IMR-90 (cell line): ENCODE data around the gene IER3. TPM values are rescaled to one million over a fixed set of nuclear protein-coding genes. Genes with fewer than 3 reads are reported as not detected.

ENCODE experiments used
- ATAC-seq: fragments of 200-7000 bp; cut with Tn5 transposase; 2 replicates; pipeline ENCODE4 v1.9.1; 2020; ENCODE audit warnings: low read depth, mild to moderate bottlenecking, moderate library complexity
- BruUV-seq: library from RNA; stranded (reverse); fragments of 400-500 nt; replicated peaks from 2 replicates; lab custom pipeline; 2021; lab: Mats Ljungman, UMichigan
- CTCF ChIA-PET: fragments of 300-600 bp; formaldehyde crosslinking; extraction: SDS; loops from one replicate; lab custom pipeline; 2021; ENCODE audit warnings: antibody characterized with exemption; lab: Yijun Ruan, JAX
- POLR2A ChIA-PET: fragments of 300-600 bp; sonication (Branson Sonifier 250); formaldehyde crosslinking; loops from one replicate; lab custom pipeline; 2022; ENCODE audit warnings: antibody characterized with exemption; ENCODE audit not compliant: unreplicated experiment; lab: Charles Lee
- DNase-seq: peaks from one replicate; pipeline ENCODE4 v3.0.0; 2013
- H2AFZ ChIP-seq: replicated peaks from 2 replicates; pipeline ENCODE3; 2013; ENCODE audit warnings: low read length, mild to moderate bottlenecking; ENCODE audit not compliant: poor library complexity
- H2AK5ac ChIP-seq: 2 replicates; pipeline ENCODE4 v1.6.1; 2013; ENCODE audit warnings: low read depth, low read length, inconsistent platforms
- H2AK9ac ChIP-seq: replicated peaks from 2 replicates; pipeline ENCODE3; 2013; ENCODE audit warnings: mild to moderate bottlenecking, low read depth, low read length, moderate library complexity; ENCODE audit not compliant: poor library complexity
- H2BK120ac ChIP-seq: 2 replicates; pipeline ENCODE4 v1.6.1; 2013; ENCODE audit warnings: low read depth, low read length, inconsistent platforms
- H2BK15ac ChIP-seq: 3 replicates; pipeline ENCODE4 v1.6.1; 2013; ENCODE audit warnings: low read depth, low read length, inconsistent platforms
- H2BK20ac ChIP-seq: 2 replicates; pipeline ENCODE4 v1.6.1; 2013; ENCODE audit warnings: low read depth, mild to moderate bottlenecking, inconsistent platforms, low read length, moderate library complexity
- H2BK5ac ChIP-seq: 2 replicates; pipeline ENCODE4 v1.6.1; 2013; ENCODE audit warnings: mild to moderate bottlenecking, low read depth, low read length, inconsistent platforms; ENCODE audit not compliant: poor library complexity, severe bottlenecking
- H3K14ac ChIP-seq: replicated peaks from 2 replicates; pipeline ENCODE4 v1.6.1; 2013; ENCODE audit warnings: low read depth, low read length, inconsistent platforms
- H3K18ac ChIP-seq: 2 replicates; pipeline ENCODE4 v1.6.1; 2013; ENCODE audit warnings: low read depth, low read length, control low read depth
- H3K23ac ChIP-seq: 2 replicates; pipeline ENCODE4 v1.6.1; 2013; ENCODE audit warnings: low read depth, low read length, inconsistent platforms
- H3K27ac ChIP-seq: 2 replicates; pipeline ENCODE4 v1.5.1; 2013; ENCODE audit warnings: mild to moderate bottlenecking, control low read depth, low read length; ENCODE audit not compliant: insufficient read depth
- H3K27me3 ChIP-seq: 2 replicates; pipeline ENCODE4 v1.6.1; 2013; ENCODE audit warnings: low read length; ENCODE audit not compliant: control insufficient read depth, insufficient read depth
- H3K36me3 ChIP-seq: 2 replicates; pipeline ENCODE4 v1.6.1; 2013; ENCODE audit warnings: low read length, mixed read lengths; ENCODE audit not compliant: control insufficient read depth, insufficient read depth
- H3K4ac ChIP-seq: 2 replicates; pipeline ENCODE4 v1.6.1; 2013; ENCODE audit warnings: low read depth, low read length, inconsistent platforms
- H3K4me1 ChIP-seq: 2 replicates; pipeline ENCODE4 v1.6.1; 2013; ENCODE audit warnings: low read length, mixed read lengths; ENCODE audit not compliant: control insufficient read depth, insufficient read depth
- H3K4me2 ChIP-seq: 2 replicates; pipeline ENCODE4 v1.6.1; 2013; ENCODE audit warnings: low read depth, mild to moderate bottlenecking, control low read depth, low read length, moderate library complexity
- H3K4me3 ChIP-seq: 2 replicates; pipeline ENCODE4 v1.5.1; 2013; ENCODE audit warnings: low read depth, mild to moderate bottlenecking, control low read depth, low read length, moderate library complexity; ENCODE audit not compliant: insufficient read depth
- H3K56ac ChIP-seq: 2 replicates; pipeline ENCODE4 v1.6.1; 2013; ENCODE audit warnings: low read length, inconsistent platforms; ENCODE audit not compliant: insufficient read depth; ENCODE audit errors: extremely low read depth
- H3K79me1 ChIP-seq, 2 experiments: 2 replicates each; pipeline ENCODE4 v1.6.1; 2013; ENCODE audit warnings: low read length in 2 of 2, inconsistent platforms in 1 of 2, low read depth in 1 of 2
- H3K9ac ChIP-seq: 2 replicates; pipeline ENCODE4 v1.6.1; 2013; ENCODE audit warnings: low read depth, low read length, control low read depth
- H3K9me1 ChIP-seq: 2 replicates; pipeline ENCODE4 v1.6.1; 2013; ENCODE audit warnings: low read length, inconsistent platforms; ENCODE audit not compliant: insufficient read depth
- H3K9me3 ChIP-seq: 2 replicates; pipeline ENCODE4 v1.6.1; 2013; ENCODE audit warnings: low read length; ENCODE audit not compliant: control insufficient read depth, insufficient read depth
- H4K20me1 ChIP-seq: 2 replicates; pipeline ENCODE4 v1.6.1; 2013; ENCODE audit warnings: low read length, inconsistent platforms; ENCODE audit not compliant: insufficient read depth
- H4K5ac ChIP-seq: 2 replicates; pipeline ENCODE4 v1.6.1; 2013; ENCODE audit warnings: mild to moderate bottlenecking, low read depth, low read length, control low read depth
- H4K8ac ChIP-seq, 2 experiments: 2 replicates each; pipeline ENCODE4 v1.6.1; 2013; ENCODE audit warnings: low read depth in 2 of 2, low read length in 2 of 2, control low read depth in 1 of 2, inconsistent platforms in 1 of 2
- H4K91ac ChIP-seq: 2 replicates; pipeline ENCODE4 v1.6.1; 2013; ENCODE audit warnings: low read depth, low read length, inconsistent platforms; ENCODE audit not compliant: insufficient read depth
- BHLHE40 ChIP-seq: fragments of 150-350 bp; IDR thresholded peaks from 2 replicates; pipeline ENCODE4 v1.6.1; 2016; ENCODE audit warnings: mild to moderate bottlenecking, low read depth, low read length
- CEBPB ChIP-seq: IDR thresholded peaks from 2 replicates; pipeline ENCODE4 v1.6.1; 2012; ENCODE audit warnings: low read depth, low read length, improper control_type of control experiment
- CHD1 ChIP-seq: IDR thresholded peaks from 2 replicates; pipeline ENCODE4 v1.6.1; 2012; ENCODE audit warnings: low read depth, low read length, improper control_type of control experiment
- FOS ChIP-seq: fragments of 150-350 bp; IDR thresholded peaks from 2 replicates; pipeline ENCODE4 v1.6.1; 2016; ENCODE audit warnings: low read depth, low read length
- MAFK ChIP-seq: IDR thresholded peaks from 2 replicates; pipeline ENCODE4 v1.6.1; 2012; ENCODE audit warnings: low read depth, low read length, improper control_type of control experiment
- MAZ ChIP-seq: IDR thresholded peaks from 2 replicates; pipeline ENCODE4 v1.6.1; 2012; ENCODE audit warnings: low read depth, mild to moderate bottlenecking, low read length, improper control_type of control experiment, moderate library complexity, borderline replicate concordance
- MXI1 ChIP-seq: IDR thresholded peaks from 2 replicates; pipeline ENCODE4 v1.6.1; 2012; ENCODE audit warnings: low read depth, mild to moderate bottlenecking, low read length, moderate library complexity, borderline replicate concordance
- NFE2L2 ChIP-seq: fragments of 150-350 bp; IDR thresholded peaks from 2 replicates; pipeline ENCODE4 v1.6.1; 2016; ENCODE audit warnings: low read depth, mild to moderate bottlenecking, low read length
- POLR2A ChIP-seq: IDR thresholded peaks from 2 replicates; pipeline ENCODE4 v1.6.1; 2012; ENCODE audit warnings: mild to moderate bottlenecking, low read depth, low read length
- RAD21 ChIP-seq: IDR thresholded peaks from 2 replicates; pipeline ENCODE4 v1.6.1; 2012; ENCODE audit warnings: low read length, improper control_type of control experiment
- RCOR1 ChIP-seq: IDR thresholded peaks from 2 replicates; pipeline ENCODE4 v1.6.1; 2012; ENCODE audit warnings: mild to moderate bottlenecking, low read length, improper control_type of control experiment; ENCODE audit not compliant: insufficient replicate concordance
- RFX5 ChIP-seq: IDR thresholded peaks from 2 replicates; pipeline ENCODE4 v1.8.0; 2012; ENCODE audit warnings: low read depth, mild to moderate bottlenecking, low read length, moderate library complexity
- SMC3 ChIP-seq: fragments of 150-350 bp; IDR thresholded peaks from 2 replicates; pipeline ENCODE4 v1.6.1; 2016; ENCODE audit warnings: low read depth, mild to moderate bottlenecking, antibody characterized with exemption, low read length, moderate library complexity
- WGBS, 2 experiments: methylation state at CpG; one replicate each; pipeline versions ENCODE4 v1.1.5 to v1.1.7; 2013; ENCODE audit warnings: missing lambda C conversion rate in 2 of 2; ENCODE audit not compliant: insufficient read length in 1 of 2; ENCODE audit errors: extremely low coverage in 2 of 2; 5-methylcytosine and 5-hydroxymethylcytosine counted together
- dilution Hi-C: fragments of 300-500 bp; cut with HindIII; formaldehyde crosslinking; loops from one replicate; pipeline ENCODE4 v1.14.3; 2018; ENCODE audit warnings: low sequenced_read_pairs; ENCODE audit not compliant: unreplicated experiment
- in situ Hi-C: fragments of 300-500 bp; cut with MboI; formaldehyde crosslinking; loops from 3 replicates; pipeline ENCODE4 v1.14.3; 2019; ENCODE audit warnings: low sequenced_read_pairs, inconsistent platforms, mixed read lengths
- intact Hi-C: fragments of 100-400 bp; cut with micrococcal nuclease; formaldehyde crosslinking; loops from 2 replicates; pipeline ENCODE4 v1.10.0; 2022
- polyA plus RNA-seq, 3 experiments: library from polyadenylated mRNA; depleted of rRNA; stranded (reverse); fragments of >200 nt; gene quantifications; 2 replicates each; pipeline ENCODE4 v1.2.3, GENCODE V29; 2012; ENCODE audit warnings: low replicate concordance in 1 of 3
- total RNA-seq: library from RNA; depleted of rRNA; stranded (reverse); fragments of >200 nt; gene quantifications from 2 replicates; pipeline ENCODE4 v1.2.3, GENCODE V29; 2012
- TF ChIP-seq, protein P1 (sequence below): fragments of 150-350 bp; IDR thresholded peaks from 2 replicates; pipeline ENCODE4 v1.6.1; 2017; ENCODE audit warnings: mild to moderate bottlenecking, antibody characterized with exemption, low read length, low read depth
- TF ChIP-seq, protein P2 (sequence below): conservative IDR thresholded peaks from 2 replicates; pipeline ENCODE4 v1.5.1; 2012; ENCODE audit warnings: mild to moderate bottlenecking, low read depth, low read length, improper control_type of control experiment
- TF ChIP-seq, protein P3 (sequence below): fragments of 150-350 bp; IDR thresholded peaks from 2 replicates; pipeline ENCODE4 v1.6.1; 2016; ENCODE audit warnings: low read depth, mild to moderate bottlenecking, low read length, moderate library complexity, borderline replicate concordance

The IER3 gene
- total and polyA plus RNA-seq, 2 of the 4 experiments (the other 2 are of a cell fraction), result 38.4 to 159 TPM

DNA sequence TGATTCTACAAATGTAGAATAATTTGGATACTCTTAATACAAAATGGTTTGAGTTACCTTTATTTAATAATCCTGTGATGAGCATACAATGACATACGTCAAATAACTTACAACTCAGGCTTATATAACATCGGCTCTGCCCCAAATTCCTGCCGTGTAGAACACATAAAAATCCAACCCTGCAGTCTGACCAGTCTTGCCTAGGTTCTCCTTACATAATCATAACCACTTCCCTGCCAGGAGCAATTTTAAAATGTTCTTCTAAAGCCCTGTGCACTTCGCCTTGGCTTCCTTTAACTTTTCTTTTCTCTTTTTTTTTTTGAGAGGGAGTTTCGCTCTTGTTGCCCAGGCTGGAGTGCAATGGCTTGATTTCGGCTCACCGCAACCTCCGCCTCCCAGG is 16.2 kb upstream of the IER3 start:
- Histone ChIP-seq H3K27me3 (no peaks in the 10 kb centered on the region), H3K4me3 (no peak overlapping the region), H3K4me1 (peaks cover 21% of the 10 kb centered on the region), H2AFZ (no peak overlapping the region), H3K36me3 (no peaks in the 10 kb centered on the region), H3K14ac (peak overlapping the region; percentile 52), H3K79me1 (peaks cover 0 to 34% of the 10 kb centered on the region in 2 experiments; a peak in 2 of 4 replicates), H3K23ac (no peak overlapping the region), H3K9ac (no peak overlapping the region), H2AK9ac (no peak overlapping the region), H3K18ac (peak overlapping the region; percentile 44; the same call in 1 of the 2 replicates), H2BK15ac (peak overlapping the region; percentile 62; the same call in 1 of the 3 replicates), H2AK5ac (peak overlapping the region; percentile 73; the same call in 1 of the 2 replicates), H3K4ac (peak overlapping the region; percentile 84), H3K9me1 (peaks cover 30% of the 10 kb centered on the region), H4K5ac (no peak overlapping the region), H4K8ac (peak overlapping the region in 1 of 2 experiments; percentile 41; a peak in 1 of 4 replicates), H2BK120ac (peak overlapping the region; percentile 59; the same call in 1 of the 2 replicates), H2BK5ac (peak overlapping the region; percentile 99), H3K56ac (no peak overlapping the region), H4K20me1 (peaks cover 5% of the 10 kb centered on the region; the same call in 1 of the 2 replicates), H4K91ac (peak overlapping the region; percentile 58; the same call in 1 of the 2 replicates), H3K4me2 (no peak overlapping the region), H3K9me3 (no peaks in the 10 kb centered on the region), H3K27ac (no peak overlapping the region), H2BK20ac (peak overlapping the region; percentile 65; the same call in 1 of the 2 replicates)
- no peak for DNase-seq
- no peak for TF ChIP-seq BHLHE40
- TF ChIP-seq CHD1, result no peak
- TF ChIP-seq MAZ, result no peak
- no peak for TF ChIP-seq CEBPB
- TF ChIP-seq RFX5, result no peak
- no peak for TF ChIP-seq MXI1
- TF ChIP-seq FOS, result no peak
- TF ChIP-seq RAD21, result no peak
- TF ChIP-seq, protein P1, sequence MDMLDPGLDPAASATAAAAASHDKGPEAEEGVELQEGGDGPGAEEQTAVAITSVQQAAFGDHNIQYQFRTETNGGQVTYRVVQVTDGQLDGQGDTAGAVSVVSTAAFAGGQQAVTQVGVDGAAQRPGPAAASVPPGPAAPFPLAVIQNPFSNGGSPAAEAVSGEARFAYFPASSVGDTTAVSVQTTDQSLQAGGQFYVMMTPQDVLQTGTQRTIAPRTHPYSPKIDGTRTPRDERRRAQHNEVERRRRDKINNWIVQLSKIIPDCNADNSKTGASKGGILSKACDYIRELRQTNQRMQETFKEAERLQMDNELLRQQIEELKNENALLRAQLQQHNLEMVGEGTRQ, result no peak
- TF ChIP-seq, protein P2, sequence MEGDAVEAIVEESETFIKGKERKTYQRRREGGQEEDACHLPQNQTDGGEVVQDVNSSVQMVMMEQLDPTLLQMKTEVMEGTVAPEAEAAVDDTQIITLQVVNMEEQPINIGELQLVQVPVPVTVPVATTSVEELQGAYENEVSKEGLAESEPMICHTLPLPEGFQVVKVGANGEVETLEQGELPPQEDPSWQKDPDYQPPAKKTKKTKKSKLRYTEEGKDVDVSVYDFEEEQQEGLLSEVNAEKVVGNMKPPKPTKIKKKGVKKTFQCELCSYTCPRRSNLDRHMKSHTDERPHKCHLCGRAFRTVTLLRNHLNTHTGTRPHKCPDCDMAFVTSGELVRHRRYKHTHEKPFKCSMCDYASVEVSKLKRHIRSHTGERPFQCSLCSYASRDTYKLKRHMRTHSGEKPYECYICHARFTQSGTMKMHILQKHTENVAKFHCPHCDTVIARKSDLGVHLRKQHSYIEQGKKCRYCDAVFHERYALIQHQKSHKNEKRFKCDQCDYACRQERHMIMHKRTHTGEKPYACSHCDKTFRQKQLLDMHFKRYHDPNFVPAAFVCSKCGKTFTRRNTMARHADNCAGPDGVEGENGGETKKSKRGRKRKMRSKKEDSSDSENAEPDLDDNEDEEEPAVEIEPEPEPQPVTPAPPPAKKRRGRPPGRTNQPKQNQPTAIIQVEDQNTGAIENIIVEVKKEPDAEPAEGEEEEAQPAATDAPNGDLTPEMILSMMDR, result no peak
- TF ChIP-seq MAFK, result no peak
- no peak for TF ChIP-seq SMC3
- TF ChIP-seq, protein P3, sequence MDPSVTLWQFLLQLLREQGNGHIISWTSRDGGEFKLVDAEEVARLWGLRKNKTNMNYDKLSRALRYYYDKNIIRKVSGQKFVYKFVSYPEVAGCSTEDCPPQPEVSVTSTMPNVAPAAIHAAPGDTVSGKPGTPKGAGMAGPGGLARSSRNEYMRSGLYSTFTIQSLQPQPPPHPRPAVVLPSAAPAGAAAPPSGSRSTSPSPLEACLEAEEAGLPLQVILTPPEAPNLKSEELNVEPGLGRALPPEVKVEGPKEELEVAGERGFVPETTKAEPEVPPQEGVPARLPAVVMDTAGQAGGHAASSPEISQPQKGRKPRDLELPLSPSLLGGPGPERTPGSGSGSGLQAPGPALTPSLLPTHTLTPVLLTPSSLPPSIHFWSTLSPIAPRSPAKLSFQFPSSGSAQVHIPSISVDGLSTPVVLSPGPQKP, result no peak
- TF ChIP-seq POLR2A, result no peak
- TF ChIP-seq RCOR1, result no peak
- no peak for TF ChIP-seq NFE2L2
- ChIA-PET CTCF (no interaction called here), POLR2A (no interaction called here)
- BruUV-seq, result no TSS peak
- dilution Hi-C loops, result no loop called here
- 70% methylated on average over 2 of the region's 8 CpGs; no CpG with 5 or more reads in 1 of the 2 experiments for WGBS, 2 experiments
- intact Hi-C loops, result no loop called here
- ATAC-seq, result no peak
- in situ Hi-C loops, result no loop called here
